GM21390 (cell line): ENCODE measurements around the gene WRNIP1.

ENCODE experiments used
- ATAC-seq: cut with Tn5 transposase; IDR thresholded peaks from one replicate; pipeline ENCODE4 v1.9.1; 2021; ENCODE audit not compliant: unreplicated experiment

The WRNIP1 gene

DNA sequence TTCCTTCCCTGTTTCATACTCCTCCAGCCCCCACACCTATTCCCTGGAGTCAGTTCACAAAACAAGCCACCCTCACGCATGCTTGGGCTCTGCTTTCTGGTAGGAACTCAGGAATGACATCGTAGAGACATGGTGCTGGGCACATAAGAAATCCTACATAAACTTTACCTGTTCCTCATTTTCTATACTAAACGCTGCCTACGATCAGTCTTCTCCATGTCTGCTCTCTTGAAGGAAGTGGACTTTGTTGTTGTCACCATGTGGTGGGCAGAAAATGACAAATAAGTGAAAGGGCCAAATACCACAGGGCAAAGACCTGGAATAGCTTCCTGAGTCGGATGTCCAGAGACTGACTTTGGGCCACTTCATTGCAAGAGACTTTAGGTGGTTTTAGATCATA is 24.6 kb upstream of the WRNIP1 start:
- no peak for ATAC-seq

- no peak for ATAC-seq
Measured at GRCh38 chr6:2741756-2742155, 23.4 kb upstream of the WRNIP1 start.

DNA sequence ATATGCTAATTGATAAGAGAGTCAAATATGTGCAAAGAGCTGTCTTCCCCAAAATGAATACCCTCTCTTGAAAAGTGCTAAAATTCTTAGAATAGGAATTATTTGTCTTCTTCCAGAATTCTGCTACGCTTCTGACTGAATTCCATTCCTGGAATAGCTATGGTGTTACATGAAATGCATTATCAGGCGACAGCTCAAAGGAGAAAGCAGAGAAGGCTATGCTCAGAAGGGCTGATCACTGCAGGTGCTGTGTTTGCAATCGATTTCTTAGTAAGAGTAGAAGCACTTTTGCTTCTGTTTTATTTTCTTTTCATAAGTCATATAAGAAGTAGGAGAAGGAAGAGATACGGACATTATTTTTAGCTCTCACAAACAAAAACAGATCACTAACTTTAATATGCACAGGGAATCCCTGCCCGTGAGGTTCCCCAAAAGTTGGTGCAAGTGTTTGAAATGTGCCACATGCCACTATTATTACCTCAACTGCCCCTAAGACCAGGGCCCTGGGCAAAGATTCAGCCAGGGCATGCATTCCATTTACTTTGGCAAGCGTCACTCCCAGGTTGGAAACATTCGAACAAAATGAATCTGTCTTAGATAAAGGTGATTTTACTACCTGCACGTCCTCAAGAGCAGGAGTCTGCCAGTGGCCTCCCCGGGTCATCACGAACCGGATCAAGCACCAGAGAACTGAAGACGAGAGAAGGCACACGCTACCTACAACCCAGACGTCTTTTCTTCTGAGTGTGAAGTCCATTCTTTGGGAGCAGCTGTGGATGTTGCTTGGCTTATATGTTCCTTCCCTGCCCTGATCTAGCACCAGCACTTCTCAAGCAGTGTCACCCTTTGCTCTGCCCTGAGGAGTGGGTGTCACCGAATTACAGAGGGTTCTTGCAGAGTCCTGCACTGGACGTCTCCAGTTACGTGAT is 21.6 kb upstream of the WRNIP1 start:
- ATAC-seq: no peak

- no peak for ATAC-seq
Measured at GRCh38 chr6:2744209-2744771, 20.9 kb upstream of the WRNIP1 start.

- ATAC-seq: no peak
Measured at GRCh38 chr6:2744778-2745177, 20.4 kb upstream of the WRNIP1 start.

- ATAC-seq: no peak
Measured at GRCh38 chr6:2745246-2745645, 19.9 kb upstream of the WRNIP1 start.

- no peak for ATAC-seq
Measured at GRCh38 chr6:2746557-2747061, 18.6 kb upstream of the WRNIP1 start.

- ATAC-seq: no peak
Measured at GRCh38 chr6:2748183-2748582, 17.0 kb upstream of the WRNIP1 start.

DNA sequence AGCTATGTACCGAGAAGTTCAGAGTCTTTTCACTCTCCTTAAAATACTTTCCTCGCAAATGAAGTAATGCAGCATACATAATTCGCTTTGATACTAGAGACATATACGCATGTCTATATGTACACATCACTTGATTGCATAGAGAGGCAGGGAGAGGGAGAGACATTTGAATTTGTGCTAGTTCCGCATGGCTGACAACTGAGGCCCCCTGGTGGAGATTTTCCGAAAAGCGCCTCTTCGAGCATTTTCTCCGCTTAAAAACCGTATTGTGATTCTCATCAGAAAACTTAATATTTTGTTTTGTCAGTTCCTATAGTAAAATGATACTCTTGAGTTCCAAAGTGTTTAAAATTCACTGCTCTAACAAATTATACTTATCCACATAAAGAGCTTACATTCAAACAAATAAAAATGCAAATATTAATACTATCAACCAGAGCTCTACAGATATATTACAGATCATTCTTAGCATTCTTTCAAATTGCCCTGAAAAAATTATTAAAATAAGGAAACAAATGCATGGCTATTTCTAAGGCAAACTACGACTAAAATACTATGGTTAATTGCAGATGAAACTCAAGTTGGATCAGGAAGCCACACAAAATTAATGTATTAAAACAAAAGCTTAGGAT is 15.1 kb upstream of the WRNIP1 start:
- no peak for ATAC-seq

DNA sequence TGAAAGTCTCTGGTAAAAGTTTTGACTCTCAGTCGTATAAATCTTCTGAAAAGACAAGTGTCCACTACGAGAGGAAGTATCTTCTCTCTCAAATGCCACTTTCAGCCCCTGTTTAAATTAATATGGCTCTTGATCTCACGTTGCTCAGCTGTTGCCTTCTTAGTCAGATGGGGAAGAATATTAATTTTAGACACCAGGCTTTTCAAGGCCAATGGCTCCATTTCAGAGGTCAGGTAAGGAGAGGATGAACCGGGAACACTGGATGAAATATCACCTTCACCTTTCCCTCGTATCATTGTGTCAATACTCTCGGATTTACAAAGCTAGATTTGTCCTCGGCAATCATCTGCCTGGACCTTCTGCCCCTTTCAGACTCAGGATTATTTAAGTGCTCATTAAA is 14.4 kb upstream of the WRNIP1 start, which contains the start of gene MYLK4:
TSS of gene MYLK4 (minus strand) at position 91 of the 400 bp plus-strand sequence. CDS start 1,628 bp downstream, outside the sequence.
- ATAC-seq: no peak

DNA sequence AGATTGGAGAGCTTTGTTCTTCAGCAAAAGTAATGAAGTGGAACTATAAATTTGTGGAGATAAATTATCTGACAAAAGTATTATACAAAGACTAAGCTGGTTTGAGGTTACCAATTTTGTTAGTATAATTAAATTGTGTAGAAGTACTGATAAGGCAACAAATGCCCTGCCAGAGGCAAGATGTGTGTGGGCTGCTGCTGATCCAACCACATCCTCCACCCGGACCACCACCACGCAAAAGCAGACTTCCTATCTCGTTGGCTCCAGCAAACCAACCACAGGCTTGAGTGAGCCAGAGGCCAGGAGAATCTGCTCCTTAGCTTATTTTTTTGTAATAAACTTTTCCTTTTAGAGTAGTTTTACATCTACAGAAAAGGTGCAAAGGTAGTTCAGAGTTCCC is 13.3 kb upstream of the WRNIP1 start:
- no peak for ATAC-seq

GRCh38 chr6:2752477-2753109 is 12.6 kb upstream of the WRNIP1 start:
- no peak for ATAC-seq

DNA sequence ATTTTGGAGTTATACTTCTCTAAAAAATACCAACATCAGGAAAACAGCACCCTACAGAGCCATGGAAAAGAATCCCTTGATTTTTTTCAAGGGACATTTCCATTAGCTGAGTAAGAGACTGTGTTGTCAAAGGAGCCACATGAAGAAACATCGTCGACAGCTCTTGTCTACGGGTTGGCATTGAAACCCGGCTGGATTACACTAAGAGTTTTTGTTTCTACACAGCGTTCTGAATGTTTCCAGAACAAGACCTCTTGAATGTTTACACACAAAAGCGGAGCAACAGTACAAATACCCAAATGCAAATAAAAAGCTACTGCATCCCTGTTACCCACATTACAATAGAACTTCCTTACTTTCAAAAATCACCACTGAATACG is 12.1 kb upstream of the WRNIP1 start:
- ATAC-seq: no peak

DNA sequence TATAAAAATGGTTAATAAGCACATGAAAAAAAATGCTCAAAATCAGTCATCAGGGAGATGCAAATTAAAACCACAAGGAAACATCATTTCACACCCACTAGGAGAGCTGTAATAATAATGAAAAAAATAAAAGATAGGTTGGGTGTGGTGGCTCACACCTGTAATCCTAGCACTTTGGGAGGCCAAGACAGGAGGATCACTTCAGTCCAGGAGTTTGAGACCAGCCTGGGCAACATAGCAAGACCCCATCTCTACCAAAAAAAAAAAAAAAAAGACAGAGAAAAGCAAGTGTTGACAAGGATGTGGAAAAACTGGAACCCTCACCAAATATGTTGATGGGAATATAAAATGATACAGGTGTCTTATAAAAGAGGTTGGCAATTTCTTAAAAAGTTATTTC is 11.4 kb upstream of the WRNIP1 start:
- no peak for ATAC-seq

- no peak for ATAC-seq
Measured at GRCh38 chr6:2754393-2754792, 10.8 kb upstream of the WRNIP1 start.

DNA sequence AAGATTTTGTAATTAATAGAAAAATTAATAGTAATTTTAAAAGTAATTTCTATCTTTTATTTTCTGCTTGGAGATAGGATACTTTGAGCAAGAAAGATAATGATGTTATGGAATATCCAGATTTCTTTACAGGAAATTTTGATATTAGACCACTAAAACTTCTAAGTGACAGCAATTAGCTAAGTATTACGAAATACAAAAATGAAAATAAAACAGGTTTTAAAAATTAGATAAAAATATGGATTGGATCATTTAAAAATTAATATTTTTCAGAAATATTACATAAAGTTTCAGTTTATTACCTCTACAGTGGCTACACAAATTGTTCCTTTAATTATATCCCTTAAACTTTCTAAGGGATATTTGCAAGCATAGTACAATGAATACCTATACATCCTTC is 10.3 kb upstream of the WRNIP1 start:
- no peak for ATAC-seq

DNA sequence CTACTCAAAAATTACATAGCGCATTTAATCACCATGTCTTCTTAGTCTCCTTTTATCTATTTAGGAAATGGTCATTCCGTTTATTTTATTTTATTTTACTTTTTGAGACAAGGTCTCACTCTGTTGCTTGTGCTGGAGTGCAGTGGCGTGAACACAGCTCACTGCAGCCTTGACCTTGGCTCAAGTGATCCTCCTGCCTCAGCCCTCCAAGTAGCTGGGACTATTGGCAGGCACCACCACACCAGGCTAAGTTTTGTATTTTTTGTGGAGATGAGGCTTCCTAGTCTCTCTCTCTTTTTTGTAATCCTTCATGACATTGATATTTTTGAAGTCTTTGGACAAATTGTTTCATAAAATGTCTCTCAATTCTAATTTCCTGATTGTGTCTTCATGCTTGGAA is 9.7 kb upstream of the WRNIP1 start:
- ATAC-seq: no peak

GRCh38 chr6:2756241-2756640 is 9.0 kb upstream of the WRNIP1 start:
- ATAC-seq: no peak

GRCh38 chr6:2756687-2757224 is 8.4 kb upstream of the WRNIP1 start:
- no peak for ATAC-seq

DNA sequence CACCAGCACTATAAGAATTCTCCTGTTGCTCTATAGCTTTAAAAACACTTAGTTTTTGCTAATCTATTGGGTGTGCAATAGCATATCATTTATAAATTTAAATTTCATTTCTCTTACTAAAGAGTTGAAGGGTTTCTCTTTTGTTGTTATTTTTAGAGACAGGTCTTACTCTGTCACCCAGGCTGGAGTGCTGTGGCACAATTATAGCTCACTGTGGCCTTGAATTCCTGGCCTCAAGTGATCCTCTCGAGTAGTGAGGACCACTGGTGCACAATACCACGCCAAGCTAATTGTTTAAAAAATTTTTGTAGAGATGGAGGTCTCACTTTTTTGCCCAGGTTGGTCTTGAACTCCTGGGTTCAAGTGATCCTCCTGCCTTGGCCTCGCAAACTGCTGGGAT is 6.2 kb upstream of the WRNIP1 start:
- ATAC-seq: no peak
